B cell (primary cell): ENCODE results near the gene SCEL. TPM values are rescaled to one million over a fixed set of nuclear protein-coding genes. Genes with fewer than 3 reads are reported as not detected.

Experiments used
- ATAC-seq: fragments of 200-7000 bp; cut with Tn5 transposase; one replicate; pipeline ENCODE4 v1.10.0; 2021; ENCODE audit warnings: low read depth, mild to moderate bottlenecking, moderate number of reproducible peaks, moderate library complexity
- CTCF ChIA-PET: fragments of 350-600 bp; sonication (Branson Sonifier 250); formaldehyde crosslinking; loops from one replicate; lab custom pipeline; 2021; ENCODE audit warnings: antibody characterized with exemption, inconsistent platforms; lab: Charles Lee
- POLR2A ChIA-PET: fragments of 350-600 bp; sonication (Branson Sonifier 250); formaldehyde crosslinking; loops from one replicate; lab custom pipeline; 2021; ENCODE audit warnings: antibody characterized with exemption; lab: Charles Lee
- DNase-seq: peaks from one replicate; pipeline ENCODE4 v3.0.0; 2013
- H2AFZ ChIP-seq: 2 replicates; pipeline ENCODE4 v1.6.1; 2012; ENCODE audit warnings: mild to moderate bottlenecking, low read depth, low read length; ENCODE audit not compliant: insufficient read depth, poor library complexity, severe bottlenecking
- H3K27ac ChIP-seq, 2 donors: 1 replicate in 1 of 2; 2 replicates in 1 of 2; pipeline ENCODE4 v1.5.1; 2012 to 2013; ENCODE audit warnings: low read length in 2 of 2, mild to moderate bottlenecking in 2 of 2, moderate library complexity in 1 of 2
- H3K27me3 ChIP-seq, 4 experiments: fragments of 200-600 bp in 1 of 4; sonication (generic) in 1 of 4; replicated peaks in 1 of 4; 1 replicate in 2 of 4; 2 replicates in 2 of 4; pipeline versions ENCODE4 v1.6.1 to v1.7.0; 2013 to 2016; ENCODE audit warnings: low read length in 3 of 4, mild to moderate bottlenecking in 2 of 4, mixed read lengths in 1 of 4, moderate library complexity in 1 of 4; ENCODE audit not compliant: insufficient read depth in 4 of 4, control insufficient read depth in 3 of 4; ENCODE audit errors: control extremely low read depth in 1 of 4
- H3K36me3 ChIP-seq, 2 experiments: replicated peaks in 1 of 2; 1 replicate in 1 of 2; 2 replicates in 1 of 2; pipeline versions ENCODE4 v1.6.1 to v1.7.1; 2013; ENCODE audit warnings: low read length in 1 of 2; ENCODE audit not compliant: insufficient read depth in 2 of 2, control insufficient read depth in 1 of 2; ENCODE audit errors: control extremely low read depth in 1 of 2, extremely low read depth in 1 of 2
- H3K4me1 ChIP-seq, 2 donors: fragments of 200-600 bp in 1 of 2; sonication (generic) in 1 of 2; 1 replicate in 1 of 2; 2 replicates in 1 of 2; pipeline versions ENCODE4 v1.5.1 to v1.6.1; 2013 to 2017; ENCODE audit warnings: low read length in 2 of 2; ENCODE audit not compliant: control insufficient read depth in 2 of 2, insufficient read depth in 2 of 2
- H3K4me2 ChIP-seq: replicated peaks from 2 replicates; pipeline ENCODE3; 2012; ENCODE audit warnings: mild to moderate bottlenecking, low read depth, low read length; ENCODE audit not compliant: poor library complexity, severe bottlenecking
- H3K4me3 ChIP-seq, 5 experiments: fragments of 200-600 bp in 1 of 5; sonication (generic) in 1 of 5; 1 replicate in 3 of 5; 2 replicates in 2 of 5; pipeline versions ENCODE4 v1.5.1 to v1.7.0; 2011 to 2016; ENCODE audit warnings: low read length in 4 of 5, mild to moderate bottlenecking in 4 of 5, low read depth in 2 of 5, control low read depth in 1 of 5, moderate library complexity in 1 of 5; ENCODE audit not compliant: insufficient read depth in 1 of 5; ENCODE audit errors: control extremely low read depth in 1 of 5, extremely low read depth in 1 of 5
- H3K79me2 ChIP-seq: fragments of 200-600 bp; sonication (generic); one replicate; pipeline ENCODE4 v1.6.0; 2016; ENCODE audit warnings: low read length; ENCODE audit not compliant: control insufficient read depth, insufficient read depth
- H3K9ac ChIP-seq: fragments of 200-600 bp; sonication (generic); 2 replicates; pipeline ENCODE4 v1.6.1; 2017; ENCODE audit warnings: mild to moderate bottlenecking, low read length, moderate library complexity
- H3K9me3 ChIP-seq, 3 donors: one replicate each; pipeline versions ENCODE4 v1.6.1 to v1.7.1; 2013; ENCODE audit warnings: low read length in 2 of 3; ENCODE audit not compliant: control insufficient read depth in 2 of 3, insufficient read depth in 1 of 3; ENCODE audit errors: control extremely low read depth in 1 of 3
- H4K20me1 ChIP-seq: 2 replicates; pipeline ENCODE4 v1.6.0; 2012; ENCODE audit warnings: mild to moderate bottlenecking, low read length; ENCODE audit not compliant: insufficient read depth, control insufficient read depth, poor library complexity, severe bottlenecking
- H3K27ac Mint-ChIP-seq: one replicate; pipeline ENCODE4 v1.8.0; 2021; ENCODE audit warnings: mixed read lengths
- H3K27me3 Mint-ChIP-seq: one replicate; pipeline ENCODE4 v1.8.0; 2021; ENCODE audit warnings: mixed read lengths
- H3K4me1 Mint-ChIP-seq: one replicate; pipeline ENCODE4 v1.8.0; 2021; ENCODE audit warnings: mixed read lengths
- H3K4me3 Mint-ChIP-seq: one replicate; pipeline ENCODE4 v1.8.0; 2021; ENCODE audit warnings: mixed read lengths
- H3K9me3 Mint-ChIP-seq: one replicate; pipeline ENCODE4 v1.8.0; 2022; ENCODE audit warnings: mixed read lengths; ENCODE audit not compliant: insufficient read depth
- EZH2 ChIP-seq: IDR thresholded peaks from 2 replicates; pipeline ENCODE4 v1.6.1; 2012; ENCODE audit warnings: borderline replicate concordance, low read depth, mild to moderate bottlenecking, moderate library complexity, low read length; ENCODE audit not compliant: insufficient read depth, poor library complexity, severe bottlenecking
- WGBS: methylation state at CpG from one replicate; pipeline ENCODE4 v1.1.5; 2013; ENCODE audit warnings: missing lambda C conversion rate; ENCODE audit not compliant: insufficient coverage; 5-methylcytosine and 5-hydroxymethylcytosine counted together
- intact Hi-C: fragments of 100-400 bp; cut with micrococcal nuclease; formaldehyde crosslinking; loops from one replicate; pipeline ENCODE4 v1.10.0; 2022
- polyA plus RNA-seq: library from polyadenylated mRNA; depleted of rRNA; stranded (reverse); fragments of >200 nt; gene quantifications from 2 replicates; pipeline ENCODE4 v1.2.3, GENCODE V29; 2012
- total RNA-seq, 2 donors: library from RNA; stranded (reverse); fragments of 120-200 nt in 1 of 2; gene quantifications; 1 replicate in 1 of 2; 2 replicates in 1 of 2; pipeline versions ENCODE4 v1.2.3 to v1.2.4, GENCODE V29; 2013 to 2022
- TF ChIP-seq, protein P1 (sequence below): fragments of 200-600 bp; IDR thresholded peaks from one replicate; pipeline ENCODE4 v1.8.0; 2022; ENCODE audit warnings: antibody characterized with exemption, mild to moderate bottlenecking

The SCEL gene
- total and polyA plus RNA-seq, 2 donors (not counting 1 experiment from before 2014, with no cell fraction given) = not detected

DNA sequence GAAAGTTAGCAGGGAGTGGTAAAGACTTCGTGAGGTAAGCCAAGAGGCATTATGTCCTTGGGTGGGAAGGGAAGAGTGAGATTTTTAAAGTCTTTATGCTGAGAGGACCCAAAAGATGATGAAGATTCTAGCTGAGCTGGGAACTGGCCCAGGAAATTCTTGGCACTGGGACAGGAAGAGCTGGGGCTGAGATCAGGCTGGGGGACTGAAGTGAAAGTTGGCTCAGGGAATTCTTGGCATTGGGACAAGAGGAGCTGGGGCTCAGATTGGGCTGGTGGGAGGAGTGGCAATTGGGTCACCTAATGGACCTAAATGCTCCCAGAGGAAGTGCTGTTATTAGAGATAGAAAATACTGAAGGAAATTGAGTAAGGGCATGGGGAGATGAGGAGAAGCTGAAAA, 8.8 kb downstream of the SCEL start:
- Histone ChIP-seq H3K4me2 (no peak overlapping the region), H3K27ac (no peak overlapping the region), H3K27me3 (peaks cover 0 to 5% (median 0%) of the 10 kb centered on the region in 4 experiments), H2AFZ (no peak overlapping the region), H3K9ac (no peak overlapping the region), H3K79me2 (no peaks in the 10 kb centered on the region), H3K36me3 (no peaks in the 10 kb centered on the region), H3K4me3 (no peak overlapping the region), H3K4me1 (peaks cover 9 to 11% of the 10 kb centered on the region in 2 donors), H3K9me3 (no peaks in the 10 kb centered on the region), H4K20me1 (no peaks in the 10 kb centered on the region)
- DNase-seq (no peak), ATAC-seq (no peak)
- Mint-ChIP-seq H3K27me3 (peaks cover 11% of the 10 kb centered on the region), H3K9me3 (no peaks in the 10 kb centered on the region), H3K4me3 (no peak overlapping the region), H3K4me1 (peaks cover 11% of the 10 kb centered on the region), H3K27ac (no peak overlapping the region)
- WGBS = no CpG with 5 or more reads among the region's 1 CpG
- POLR2A ChIA-PET = no interaction called here
- CTCF ChIA-PET = interaction anchor here (1.3 kb wide), 1 partner anchor 51 kb away, joined by 5 read pairs; no protein-coding TSS in a partner anchor
- intact Hi-C loops = no loop called here
- TF ChIP-seq, protein P1, sequence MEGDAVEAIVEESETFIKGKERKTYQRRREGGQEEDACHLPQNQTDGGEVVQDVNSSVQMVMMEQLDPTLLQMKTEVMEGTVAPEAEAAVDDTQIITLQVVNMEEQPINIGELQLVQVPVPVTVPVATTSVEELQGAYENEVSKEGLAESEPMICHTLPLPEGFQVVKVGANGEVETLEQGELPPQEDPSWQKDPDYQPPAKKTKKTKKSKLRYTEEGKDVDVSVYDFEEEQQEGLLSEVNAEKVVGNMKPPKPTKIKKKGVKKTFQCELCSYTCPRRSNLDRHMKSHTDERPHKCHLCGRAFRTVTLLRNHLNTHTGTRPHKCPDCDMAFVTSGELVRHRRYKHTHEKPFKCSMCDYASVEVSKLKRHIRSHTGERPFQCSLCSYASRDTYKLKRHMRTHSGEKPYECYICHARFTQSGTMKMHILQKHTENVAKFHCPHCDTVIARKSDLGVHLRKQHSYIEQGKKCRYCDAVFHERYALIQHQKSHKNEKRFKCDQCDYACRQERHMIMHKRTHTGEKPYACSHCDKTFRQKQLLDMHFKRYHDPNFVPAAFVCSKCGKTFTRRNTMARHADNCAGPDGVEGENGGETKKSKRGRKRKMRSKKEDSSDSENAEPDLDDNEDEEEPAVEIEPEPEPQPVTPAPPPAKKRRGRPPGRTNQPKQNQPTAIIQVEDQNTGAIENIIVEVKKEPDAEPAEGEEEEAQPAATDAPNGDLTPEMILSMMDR = no peak
- TF ChIP-seq EZH2 = no peak

DNA sequence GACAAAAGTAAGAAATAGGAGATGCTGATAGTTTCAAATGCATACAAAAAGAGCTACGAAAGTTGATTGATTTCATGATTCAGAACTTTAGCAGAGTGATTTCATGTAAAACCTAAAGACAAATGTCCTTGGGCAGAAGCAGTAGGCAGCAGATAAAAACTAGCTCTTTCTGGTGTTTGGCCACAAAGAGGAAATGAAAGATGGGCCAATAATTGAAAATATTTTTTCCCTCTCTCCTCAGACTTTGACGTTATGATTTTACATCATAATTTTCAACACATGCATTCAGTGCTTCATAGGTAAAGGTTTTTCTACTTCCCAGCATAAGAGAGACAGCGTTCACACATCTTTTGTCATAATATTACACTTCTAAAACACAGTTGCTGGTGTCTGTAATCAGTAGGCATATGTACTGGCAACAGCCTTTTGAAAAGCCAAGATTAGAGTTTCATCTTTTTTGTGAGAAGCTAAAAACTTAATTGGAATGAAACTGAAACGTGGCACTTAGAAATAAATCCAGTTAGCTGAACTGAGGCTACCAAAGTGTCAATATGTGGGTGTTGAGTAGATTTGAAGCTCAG, 9.3 kb downstream of the SCEL start:
- WGBS = 67% methylated on average over 1 of the region's 4 CpGs
- Histone ChIP-seq H3K27me3 (peaks cover 0 to 5% (median 0%) of the 10 kb centered on the region in 4 experiments), H3K36me3 (no peaks in the 10 kb centered on the region), H3K9me3 (no peaks in the 10 kb centered on the region), H3K79me2 (no peaks in the 10 kb centered on the region), H3K4me2 (no peak overlapping the region), H3K4me3 (no peak overlapping the region), H2AFZ (no peak overlapping the region), H3K27ac (no peak overlapping the region), H4K20me1 (no peaks in the 10 kb centered on the region), H3K4me1 (peaks cover 9 to 11% of the 10 kb centered on the region in 2 donors), H3K9ac (no peak overlapping the region)
- intact Hi-C loops = no loop called here
- Mint-ChIP-seq H3K4me1 (peaks cover 11% of the 10 kb centered on the region), H3K9me3 (no peaks in the 10 kb centered on the region), H3K27ac (no peak overlapping the region), H3K4me3 (no peak overlapping the region), H3K27me3 (peaks cover 11% of the 10 kb centered on the region)
- DNase-seq = no peak
- no peak for ATAC-seq
- ChIA-PET CTCF (interaction anchor here (1.3 kb wide), 1 partner anchor 52 kb away, joined by 5 read pairs; no protein-coding TSS in a partner anchor), POLR2A (no interaction called here)
- TF ChIP-seq EZH2 = no peak
- TF ChIP-seq, protein P1 = no peak
